Right lung (tissue), 5 donors: ENCODE measurements around the gene RAPSN. TPM values are rescaled to one million over a fixed set of nuclear protein-coding genes. Genes with fewer than 3 reads are reported as not detected.

Experiments
- DNase-seq, 2 donors: peaks; one replicate each; pipeline ENCODE4 v3.0.0-alpha.2; 2013
- polyA plus RNA-seq, 5 donors: library from polyadenylated mRNA; unstranded; fragments of 120-200 nt; gene quantifications; one replicate each; pipeline versions ENCODE4 v1.2.1 to v1.2.3, GENCODE V29; 2013; ENCODE audit warnings: inconsistent platforms in 1 of 5, low replicate concordance in 1 of 5; ENCODE audit not compliant: insufficient read length in 5 of 5, insufficient read depth in 1 of 5

RAPSN gene
- polyA plus RNA-seq, 5 donors: 0.29 to 5.1 (median 0.37) TPM

- peak; percentile 33 to 53 for DNase-seq
Measured at GRCh38 chr11:47466701-47467250, 17.8 kb upstream of the RAPSN start.

GRCh38 chr11:47466201-47466600, 17.3 kb upstream of the RAPSN start:
- peak in 1 of 2 donors; percentile 11 for DNase-seq

GRCh38 chr11:47464483-47464882, 15.5 kb upstream of the RAPSN start:
- no peak for DNase-seq

- no peak for DNase-seq
Measured at GRCh38 chr11:47461876-47462275, 12.9 kb upstream of the RAPSN start.

GRCh38 chr11:47460571-47461235, 11.8 kb upstream of the RAPSN start:
- no peak for DNase-seq

- peak; percentile 52 to 70 for DNase-seq
Measured at GRCh38 chr11:47454258-47454671, 5.3 kb upstream of the RAPSN start.

- no peak for DNase-seq
Measured at GRCh38 chr11:47453365-47453764, 4.4 kb upstream of the RAPSN start.

GRCh38 chr11:47451990-47452389, 3.1 kb upstream of the RAPSN start:
- no peak for DNase-seq

- DNase-seq: no peak
Measured at GRCh38 chr11:47451436-47451835, 2.5 kb upstream of the RAPSN start.

- DNase-seq: no peak
Measured at GRCh38 chr11:47449541-47449940, 605 bp upstream of the RAPSN start.

GRCh38 chr11:47447906-47448305, 1.0 kb downstream of the RAPSN start:
- no peak for DNase-seq

GRCh38 chr11:47446833-47447232, 2.1 kb downstream of the RAPSN start:
- DNase-seq: no peak

- no peak for DNase-seq
Measured at GRCh38 chr11:47445840-47446239, 3.1 kb downstream of the RAPSN start.

- DNase-seq: no peak
Measured at GRCh38 chr11:47443817-47444216, 5.1 kb downstream of the RAPSN start.

GRCh38 chr11:47443028-47443700, 5.8 kb downstream of the RAPSN start:
- no peak for DNase-seq

GRCh38 chr11:47442514-47442913, 6.4 kb downstream of the RAPSN start:
- DNase-seq: no peak

GRCh38 chr11:47441421-47441820, 7.5 kb downstream of the RAPSN start:
- no peak for DNase-seq

- DNase-seq: no peak
Measured at GRCh38 chr11:47440054-47440476, 8.9 kb downstream of the RAPSN start.

- DNase-seq: no peak
Measured at GRCh38 chr11:47438721-47439120, 10.2 kb downstream of the RAPSN start.

- DNase-seq: no peak
Measured at GRCh38 chr11:47437746-47438418, 11.1 kb downstream of the RAPSN start.

- no peak for DNase-seq
Measured at GRCh38 chr11:47437218-47437745, 11.7 kb downstream of the RAPSN start.

GRCh38 chr11:47436726-47437125, 12.2 kb downstream of the RAPSN start:
- no peak for DNase-seq
